Activated B cell treated with CpG ODN at 0.5 μM for 24 hours (primary cell): Measurements from ENCODE around the gene OR4A15. TPM values are rescaled to one million over a fixed set of nuclear protein-coding genes. Genes with fewer than 3 reads are reported as not detected.

Experiments
- ATAC-seq: fragments of 200-7000 bp; cut with Tn5 transposase; one replicate; pipeline ENCODE4 v1.10.0; 2021; ENCODE audit warnings: low read depth, mild to moderate bottlenecking, moderate library complexity
- CTCF ChIA-PET: fragments of 350-600 bp; sonication (Branson Sonifier 250); formaldehyde crosslinking; loops from one replicate; lab custom pipeline; 2021; ENCODE audit warnings: antibody characterized with exemption; lab: Charles Lee
- POLR2A ChIA-PET: fragments of 350-600 bp; sonication (Branson Sonifier 250); formaldehyde crosslinking; loops from one replicate; lab custom pipeline; 2021; ENCODE audit warnings: antibody characterized with exemption; lab: Charles Lee
- DNase-seq: peaks from one replicate; pipeline ENCODE4 v3.0.0; 2022
- H3K27ac Mint-ChIP-seq: one replicate; pipeline ENCODE4 v1.8.0; 2020; ENCODE audit warnings: mixed read lengths
- H3K27me3 Mint-ChIP-seq: one replicate; pipeline ENCODE4 v1.8.0; 2021; ENCODE audit warnings: mixed read lengths
- H3K36me3 Mint-ChIP-seq: one replicate; pipeline ENCODE4 v1.8.0; 2021; ENCODE audit warnings: low read depth, mixed read lengths
- H3K4me1 Mint-ChIP-seq: one replicate; pipeline ENCODE4 v1.8.0; 2021; ENCODE audit warnings: mixed read lengths
- H3K4me3 Mint-ChIP-seq: one replicate; pipeline ENCODE4 v1.8.0; 2020; ENCODE audit warnings: mild to moderate bottlenecking, mixed read lengths
- H3K9me3 Mint-ChIP-seq: one replicate; pipeline ENCODE4 v1.8.0; 2020; ENCODE audit warnings: mixed read lengths
- intact Hi-C: fragments of 100-400 bp; cut with micrococcal nuclease; formaldehyde crosslinking; loops from one replicate; pipeline ENCODE4 v1.15.1; 2024
- total RNA-seq: library from RNA; stranded (reverse); gene quantifications from 2 replicates; pipeline ENCODE4 v1.2.3, GENCODE V29; 2022
- TF ChIP-seq, protein P1 (sequence below): fragments of 200-600 bp; IDR thresholded peaks from one replicate; pipeline ENCODE4 v1.8.0; 2022; ENCODE audit warnings: antibody characterized with exemption, mild to moderate bottlenecking

The OR4A15 gene
- total RNA-seq, result not detected in 2 replicates

DNA sequence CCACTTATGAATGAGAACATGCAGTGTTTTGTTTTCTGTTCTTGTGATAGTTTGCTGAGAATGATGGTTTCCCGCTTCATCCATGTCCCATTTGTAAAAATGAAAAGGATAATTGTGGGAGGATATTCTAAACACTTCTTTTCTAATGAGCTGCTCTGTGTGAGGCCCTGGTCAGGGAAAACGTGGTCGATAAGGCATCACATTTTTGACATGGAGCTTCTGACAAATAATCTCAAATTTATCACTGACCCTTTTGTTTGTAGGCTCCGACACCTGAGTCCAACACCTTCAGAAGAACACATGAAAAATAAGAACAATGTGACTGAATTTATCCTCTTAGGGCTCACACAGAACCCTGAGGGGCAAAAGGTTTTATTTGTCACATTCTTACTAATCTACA, at the start of gene OR4A15:
Gene OR4A15, plus strand, starts transcription at position 301 of the 400 bp plus-strand sequence. Its CDS starts 0 bp downstream, at position 301.
- ATAC-seq, result no peak
- H3K27me3 Mint-ChIP-seq, result no peaks in the 10 kb centered on the region
- intact Hi-C loops, result no loop called here
- H3K9me3 Mint-ChIP-seq, result peaks cover 15% of the 10 kb centered on the region
- ChIA-PET POLR2A (no interaction called here), CTCF (no interaction called here)
- no peak within 1 kb of the TSS for H3K4me3 Mint-ChIP-seq
- no peaks in the 10 kb centered on the region for H3K36me3 Mint-ChIP-seq
- H3K27ac Mint-ChIP-seq, result no peak within 1 kb of the TSS
- no peaks in the 10 kb centered on the region for H3K4me1 Mint-ChIP-seq
- DNase-seq, result no peak
- TF ChIP-seq, protein P1, sequence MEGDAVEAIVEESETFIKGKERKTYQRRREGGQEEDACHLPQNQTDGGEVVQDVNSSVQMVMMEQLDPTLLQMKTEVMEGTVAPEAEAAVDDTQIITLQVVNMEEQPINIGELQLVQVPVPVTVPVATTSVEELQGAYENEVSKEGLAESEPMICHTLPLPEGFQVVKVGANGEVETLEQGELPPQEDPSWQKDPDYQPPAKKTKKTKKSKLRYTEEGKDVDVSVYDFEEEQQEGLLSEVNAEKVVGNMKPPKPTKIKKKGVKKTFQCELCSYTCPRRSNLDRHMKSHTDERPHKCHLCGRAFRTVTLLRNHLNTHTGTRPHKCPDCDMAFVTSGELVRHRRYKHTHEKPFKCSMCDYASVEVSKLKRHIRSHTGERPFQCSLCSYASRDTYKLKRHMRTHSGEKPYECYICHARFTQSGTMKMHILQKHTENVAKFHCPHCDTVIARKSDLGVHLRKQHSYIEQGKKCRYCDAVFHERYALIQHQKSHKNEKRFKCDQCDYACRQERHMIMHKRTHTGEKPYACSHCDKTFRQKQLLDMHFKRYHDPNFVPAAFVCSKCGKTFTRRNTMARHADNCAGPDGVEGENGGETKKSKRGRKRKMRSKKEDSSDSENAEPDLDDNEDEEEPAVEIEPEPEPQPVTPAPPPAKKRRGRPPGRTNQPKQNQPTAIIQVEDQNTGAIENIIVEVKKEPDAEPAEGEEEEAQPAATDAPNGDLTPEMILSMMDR, result no peak

DNA sequence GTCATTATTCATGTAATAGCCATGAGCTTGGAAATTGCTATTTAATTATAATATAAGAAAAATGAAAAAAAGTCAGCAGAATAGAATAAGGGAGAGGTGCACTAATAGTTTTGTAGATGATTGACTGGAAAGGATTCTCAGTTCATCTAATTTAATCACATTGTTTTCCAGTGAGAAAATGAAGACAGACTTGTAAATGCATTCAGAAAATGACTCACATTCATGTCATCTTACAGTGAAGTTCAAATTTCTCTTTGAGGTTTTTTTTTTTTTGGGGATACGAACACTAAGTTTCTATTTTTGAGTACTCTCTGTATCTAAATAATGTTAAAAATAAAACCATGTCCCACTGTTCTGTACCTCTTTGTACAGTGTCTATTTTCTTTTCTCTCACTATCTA, 43.3 kb upstream of the OR4A15 start:
- no peaks in the 10 kb centered on the region for H3K4me1 Mint-ChIP-seq
- TF ChIP-seq, protein P1, result no peak
- no peak overlapping the region for H3K27ac Mint-ChIP-seq
- H3K4me3 Mint-ChIP-seq, result no peak overlapping the region
- DNase-seq (no peak), ATAC-seq (no peak)
- POLR2A ChIA-PET, result no interaction called here
- intact Hi-C loops, result no loop called here
- H3K9me3 Mint-ChIP-seq, result peaks cover 6% of the 10 kb centered on the region
- CTCF ChIA-PET, result no interaction called here
- no peaks in the 10 kb centered on the region for H3K27me3 Mint-ChIP-seq
- H3K36me3 Mint-ChIP-seq, result no peaks in the 10 kb centered on the region

DNA sequence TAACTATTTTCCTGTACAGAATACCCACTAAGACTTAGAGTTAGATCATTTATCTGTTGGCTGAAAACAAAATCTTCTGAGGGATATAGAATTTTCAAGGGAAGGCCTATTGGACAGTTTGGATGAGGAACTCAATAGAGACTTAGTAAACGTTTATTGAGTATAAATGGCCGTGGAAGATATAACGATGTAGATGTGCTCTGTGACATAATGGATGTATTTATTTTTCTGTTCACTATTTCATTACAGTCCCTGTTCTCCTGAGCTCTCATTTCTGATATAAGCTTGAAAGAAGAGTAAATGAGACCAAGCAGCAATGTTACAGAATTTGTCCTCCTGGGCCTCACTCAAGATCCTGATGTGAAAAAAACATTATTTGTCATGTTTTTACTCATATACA, 24.9 kb upstream of the OR4A15 start, which contains the start of gene OR4A16:
Gene OR4A16, plus strand, starts transcription at position 301 of the 400 bp plus-strand sequence. Its CDS starts 0 bp downstream, at position 301.
- H3K9me3 Mint-ChIP-seq, result peaks cover 6% of the 10 kb centered on the region
- no peaks in the 10 kb centered on the region for H3K4me1 Mint-ChIP-seq
- H3K4me3 Mint-ChIP-seq, result no peak within 1 kb of the TSS
- ChIA-PET CTCF (no interaction called here), POLR2A (no interaction called here)
- H3K36me3 Mint-ChIP-seq, result no peaks in the 10 kb centered on the region
- ATAC-seq (no peak), DNase-seq (no peak)
- intact Hi-C loops, result no loop called here
- no peak within 1 kb of the TSS for H3K27ac Mint-ChIP-seq
- no peaks in the 10 kb centered on the region for H3K27me3 Mint-ChIP-seq
- TF ChIP-seq, protein P1, result no peak

DNA sequence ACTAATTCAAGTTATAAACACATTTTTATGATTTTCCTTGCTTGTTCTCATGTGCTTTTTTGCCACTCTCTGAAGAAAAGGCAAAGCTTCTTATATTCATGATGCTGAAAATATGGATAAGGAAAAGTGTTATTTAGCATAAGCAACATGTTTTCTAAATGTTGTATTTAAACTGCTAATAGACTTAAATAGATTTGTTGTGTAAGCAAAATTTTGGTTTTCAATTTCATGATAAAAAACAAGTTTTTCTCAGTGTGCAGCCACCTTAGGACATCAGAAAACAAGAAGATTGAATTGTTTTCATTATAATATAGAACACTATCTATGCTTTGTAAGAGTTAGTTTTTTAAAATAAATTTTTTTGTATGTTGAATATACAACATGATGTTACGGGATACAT, 22.5 kb upstream of the OR4A15 start:
- no peaks in the 10 kb centered on the region for H3K4me1 Mint-ChIP-seq
- DNase-seq (no peak), ATAC-seq (no peak)
- no peak overlapping the region for H3K4me3 Mint-ChIP-seq
- intact Hi-C loops, result no loop called here
- no peak overlapping the region for H3K27ac Mint-ChIP-seq
- H3K27me3 Mint-ChIP-seq, result no peaks in the 10 kb centered on the region
- ChIA-PET POLR2A (no interaction called here), CTCF (no interaction called here)
- TF ChIP-seq, protein P1, result no peak
- H3K36me3 Mint-ChIP-seq, result no peaks in the 10 kb centered on the region
- H3K9me3 Mint-ChIP-seq, result peaks cover 15% of the 10 kb centered on the region

DNA sequence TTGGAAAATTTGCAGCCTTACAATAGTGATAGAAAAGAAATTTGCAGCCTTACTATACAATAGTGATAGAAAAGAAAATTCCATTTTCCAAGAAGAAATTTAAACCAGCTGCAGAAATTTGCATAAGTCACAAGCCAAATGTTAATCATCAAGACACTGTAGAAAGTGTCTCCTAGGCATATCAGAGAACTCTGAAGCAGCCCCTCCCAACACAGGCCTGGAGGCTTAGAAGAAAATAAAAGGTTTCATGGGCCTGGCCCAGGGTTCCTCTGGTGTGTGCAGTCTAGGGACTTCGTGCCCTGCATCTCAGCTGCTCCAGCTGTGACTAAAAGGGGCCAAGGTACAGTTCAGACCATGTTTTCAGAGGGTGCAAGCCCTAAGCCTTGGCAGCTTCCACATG, 18.7 kb upstream of the OR4A15 start:
- Mint-ChIP-seq H3K4me3 (no peak overlapping the region), H3K36me3 (no peaks in the 10 kb centered on the region), H3K9me3 (peaks cover 16% of the 10 kb centered on the region), H3K27ac (no peak overlapping the region), H3K27me3 (no peaks in the 10 kb centered on the region), H3K4me1 (no peaks in the 10 kb centered on the region)
- intact Hi-C loops, result no loop called here
- TF ChIP-seq, protein P1, result no peak
- POLR2A ChIA-PET, result no interaction called here
- CTCF ChIA-PET, result no interaction called here
- no peak for DNase-seq
- ATAC-seq, result no peak
